Muscle of leg (tissue), 11 donors: ENCODE results near the gene SMARCAD1. TPM values are rescaled to one million over a fixed set of nuclear protein-coding genes. Genes with fewer than 3 reads are reported as not detected.
"Not testable (repeated sequence)": the region's sequence is repeated elsewhere in the genome, so short reads cannot be mapped to it uniquely, and the experiment has no call there.

Experiments
- DNase-seq: peaks from one replicate; pipeline ENCODE4 v3.0.0; 2013
- H3K27ac ChIP-seq: one replicate; pipeline ENCODE4 v1.5.1; 2013; ENCODE audit warnings: mild to moderate bottlenecking, low read length, control low read depth
- H3K27me3 ChIP-seq: one replicate; pipeline ENCODE4 v1.6.1; 2013; ENCODE audit warnings: low read length; ENCODE audit not compliant: control insufficient read depth, insufficient read depth
- H3K36me3 ChIP-seq: one replicate; pipeline ENCODE4 v1.6.1; 2013; ENCODE audit warnings: low read length; ENCODE audit not compliant: control insufficient read depth, insufficient read depth
- H3K4me1 ChIP-seq: one replicate; pipeline ENCODE4 v1.6.1; 2013; ENCODE audit warnings: low read length; ENCODE audit not compliant: control insufficient read depth, insufficient read depth
- H3K4me3 ChIP-seq: one replicate; pipeline ENCODE4 v1.5.1; 2013; ENCODE audit warnings: low read length, control low read depth
- H3K9me3 ChIP-seq: replicated peaks from 2 replicates; pipeline ENCODE4 v1.6.1; 2013; ENCODE audit warnings: low read depth, low read length; ENCODE audit not compliant: control insufficient read depth
- WGBS: methylation state at CpG from one replicate; pipeline ENCODE4 v1.1.5; 2013; ENCODE audit warnings: missing lambda C conversion rate; ENCODE audit not compliant: insufficient coverage; 5-methylcytosine and 5-hydroxymethylcytosine counted together
- polyA plus RNA-seq, 8 donors: library from polyadenylated mRNA; unstranded; fragments of 120-200 nt; gene quantifications; one replicate each; pipeline versions ENCODE4 v1.2.1 to v1.2.3, GENCODE V29; 2013; ENCODE audit warnings: inconsistent platforms in 1 of 8, low replicate concordance in 1 of 8; ENCODE audit not compliant: insufficient read length in 8 of 8, insufficient read depth in 1 of 8
- total RNA-seq: library from RNA; stranded (reverse); fragments of 120-200 nt; gene quantifications from one replicate; pipeline ENCODE4 v1.2.4, GENCODE V29; 2013

The SMARCAD1 gene
- total and polyA plus RNA-seq, 9 donors, result 21.7 to 37.6 (median 30.0) TPM

DNA sequence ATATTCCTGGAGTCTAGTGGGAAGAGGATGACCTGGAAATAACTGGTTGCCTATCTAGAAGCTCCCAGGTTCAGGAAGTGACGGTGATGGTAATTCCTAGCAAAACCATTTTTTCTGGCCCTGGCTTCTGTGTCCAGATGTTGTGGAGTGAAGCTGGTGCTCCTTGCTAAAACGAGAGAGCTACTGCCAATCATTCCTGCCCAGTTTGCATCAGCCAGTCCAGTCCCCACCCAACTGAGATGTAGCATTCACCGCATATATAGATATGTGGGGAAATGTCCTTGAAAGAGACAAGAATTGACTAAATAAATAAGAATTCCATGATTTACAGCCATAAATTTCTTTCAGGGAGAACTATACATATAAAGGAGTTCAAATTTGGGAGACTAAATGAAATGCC lies 128.6 kb downstream of the SMARCAD1 start:
- H3K4me1 ChIP-seq, result peaks cover 3% of the 10 kb centered on the region
- H3K9me3 ChIP-seq, result no peaks in the 10 kb centered on the region
- DNase-seq, result no peak
- WGBS, result 100% methylated on average over 1 of the region's 3 CpGs
- no peaks in the 10 kb centered on the region for H3K27me3 ChIP-seq
- H3K36me3 ChIP-seq, result no peaks in the 10 kb centered on the region
- no peak overlapping the region for H3K4me3 ChIP-seq
- no peak overlapping the region for H3K27ac ChIP-seq

DNA sequence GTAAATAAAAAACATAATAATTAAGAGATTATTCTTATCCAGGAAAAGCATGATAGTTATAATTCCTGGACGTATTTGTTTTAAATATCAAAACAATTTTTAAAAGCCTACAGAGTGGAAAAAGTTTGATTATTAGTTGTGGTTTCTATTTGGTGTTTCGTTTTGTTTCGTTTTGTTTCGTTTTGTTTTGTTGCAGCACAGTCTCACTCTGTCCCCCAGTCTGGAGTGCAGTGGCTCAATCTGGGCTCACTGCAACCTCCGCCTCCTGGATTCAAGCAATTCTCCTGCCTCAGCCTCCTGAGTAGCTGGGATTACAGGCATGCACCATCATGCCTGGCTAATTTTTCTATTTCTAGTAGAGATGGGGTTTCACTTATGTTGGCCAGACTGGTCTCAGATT lies 129.1 kb downstream of the SMARCAD1 start:
- 50% methylated on average over 1 of the region's 5 CpGs for WGBS
- H3K4me3 ChIP-seq, H3K9me3 ChIP-seq, H3K27me3 ChIP-seq, H3K27ac ChIP-seq, H3K4me1 ChIP-seq, DNase-seq, H3K36me3 ChIP-seq: not testable (repeated sequence)

DNA sequence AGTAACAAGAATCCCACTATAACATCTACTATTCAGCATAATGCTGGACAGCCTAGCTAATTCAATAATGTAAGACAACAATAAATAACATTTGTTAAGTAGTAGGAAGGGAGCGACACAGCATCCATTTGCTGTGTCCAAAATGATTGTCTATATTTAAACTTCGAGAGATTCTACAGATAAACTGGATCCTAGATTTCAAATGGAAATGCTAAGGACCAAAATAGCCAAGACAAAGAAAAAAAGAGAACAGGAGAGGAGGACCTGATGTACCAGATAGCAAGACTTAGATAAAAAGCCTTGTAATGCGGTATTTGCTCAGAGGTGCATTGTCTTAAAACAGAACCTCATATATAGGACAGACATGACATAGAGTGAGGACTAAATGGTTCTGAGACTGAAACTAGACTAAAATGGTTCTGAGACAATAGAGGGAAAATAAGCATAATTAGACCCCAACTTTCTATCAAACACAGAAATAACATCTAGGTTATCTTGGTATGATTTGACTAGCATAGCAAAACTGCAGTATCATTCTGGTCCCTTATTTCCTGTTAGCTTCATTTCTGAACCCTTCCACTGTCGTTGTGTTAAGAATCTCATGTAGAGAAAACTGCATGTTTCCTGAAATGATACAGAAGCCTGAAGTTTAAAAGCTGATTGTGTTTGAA lies 131.2 kb downstream of the SMARCAD1 start:
- no peak for DNase-seq
- peaks cover 3% of the 10 kb centered on the region for H3K4me1 ChIP-seq
- H3K4me3 ChIP-seq, result no peak overlapping the region
- no peak overlapping the region for H3K27ac ChIP-seq
- WGBS, result no CpG with 5 or more reads among the region's 4 CpGs
- no peaks in the 10 kb centered on the region for H3K9me3 ChIP-seq
- H3K27me3 ChIP-seq, result no peaks in the 10 kb centered on the region
- no peaks in the 10 kb centered on the region for H3K36me3 ChIP-seq

DNA sequence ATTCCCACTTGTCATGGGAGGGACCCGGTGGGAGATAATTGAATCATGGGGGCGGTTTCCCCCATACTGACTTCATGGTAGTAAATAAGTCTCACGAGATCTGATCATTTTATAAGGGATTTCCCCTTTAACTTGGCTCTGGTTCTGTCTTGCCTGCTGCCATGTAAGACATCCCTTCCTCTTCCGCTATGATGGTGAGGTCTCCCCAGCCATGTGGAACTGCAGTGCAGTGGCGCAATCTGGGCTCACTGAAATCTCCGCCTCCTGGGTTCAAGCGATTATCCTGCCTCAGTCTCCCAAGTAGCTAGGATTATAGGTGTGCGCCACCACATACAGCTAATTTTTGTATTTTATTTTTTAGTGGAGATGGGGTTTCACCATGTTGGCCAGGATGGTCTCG lies 132.1 kb downstream of the SMARCAD1 start:
- no peak overlapping the region for H3K4me3 ChIP-seq
- no peaks in the 10 kb centered on the region for H3K36me3 ChIP-seq
- H3K27ac ChIP-seq, result no peak overlapping the region
- DNase-seq, result no peak
- peaks cover 3% of the 10 kb centered on the region for H3K4me1 ChIP-seq
- no peaks in the 10 kb centered on the region for H3K27me3 ChIP-seq
- H3K9me3 ChIP-seq, result no peaks in the 10 kb centered on the region
- 100% methylated on average over 1 of the region's 9 CpGs for WGBS

Other genes starting within 250 kb of the SMARCAD1 start
- 8.7 TPM for gene HPGDS, start 135.0 kb downstream of the SMARCAD1 start, total RNA-seq
- 10 to 100 TPM in 1 of 8 donors, 1 to 10 TPM in 7; 6.7 to 10.5 (median 8.0) TPM for gene HPGDS, start 135.0 kb downstream of the SMARCAD1 start, polyA plus RNA-seq
- 221 TPM for gene PDLIM5, start 244.1 kb downstream of the SMARCAD1 start, total RNA-seq
- 100 to 1,000 TPM; 154 to 282 (median 233) TPM for gene PDLIM5, start 244.1 kb downstream of the SMARCAD1 start, polyA plus RNA-seq